GM19193 (cell line): Measurements from ENCODE around the gene TRUB2.

Experiments used
- POLR2A ChIP-seq: IDR thresholded peaks from 4 replicates; pipeline ENCODE4 v1.6.1; 2011; ENCODE audit not compliant: insufficient read depth, insufficient read length; ENCODE audit errors: extremely low read depth

The TRUB2 gene

DNA sequence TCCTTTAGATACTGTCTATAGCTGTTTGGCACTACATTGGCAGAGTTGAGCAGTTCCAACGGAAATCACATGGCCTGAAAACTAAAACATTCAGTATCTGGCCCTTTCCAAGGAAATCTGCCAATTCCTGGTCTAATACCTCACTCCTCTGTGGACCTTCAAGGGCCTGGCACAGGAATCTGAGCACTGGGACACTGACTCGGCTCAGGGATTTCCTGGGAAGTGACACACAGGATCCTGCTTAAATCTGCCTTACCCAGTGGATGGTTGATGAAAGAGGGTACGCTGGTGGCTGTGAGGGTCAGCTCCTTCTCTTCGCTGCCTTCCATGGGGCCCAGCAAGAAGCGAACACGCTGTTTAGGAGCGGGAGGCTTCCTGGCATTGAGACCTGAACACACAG, 904 bp downstream of the TRUB2 start:
- TF ChIP-seq POLR2A: no peak

DNA sequence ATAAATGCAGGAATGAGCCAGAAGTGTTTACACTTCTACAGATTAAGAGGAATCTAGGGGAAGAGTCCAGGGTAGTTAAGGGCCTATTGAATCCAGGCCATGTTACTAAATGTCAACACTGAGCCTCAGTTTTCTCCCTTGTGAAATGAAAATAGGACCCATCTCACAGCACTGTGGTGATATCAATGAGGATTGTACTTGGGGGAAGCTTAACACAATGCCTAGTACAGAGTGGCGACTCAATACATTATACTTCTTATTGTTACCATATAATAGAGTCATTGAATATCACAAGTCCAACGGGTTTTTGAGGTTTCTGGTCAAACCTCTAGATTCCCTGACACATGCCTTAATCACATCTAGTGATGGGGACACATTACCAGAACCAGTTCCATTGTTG, 4.6 kb downstream of the TRUB2 start:
- no peak for TF ChIP-seq POLR2A

DNA sequence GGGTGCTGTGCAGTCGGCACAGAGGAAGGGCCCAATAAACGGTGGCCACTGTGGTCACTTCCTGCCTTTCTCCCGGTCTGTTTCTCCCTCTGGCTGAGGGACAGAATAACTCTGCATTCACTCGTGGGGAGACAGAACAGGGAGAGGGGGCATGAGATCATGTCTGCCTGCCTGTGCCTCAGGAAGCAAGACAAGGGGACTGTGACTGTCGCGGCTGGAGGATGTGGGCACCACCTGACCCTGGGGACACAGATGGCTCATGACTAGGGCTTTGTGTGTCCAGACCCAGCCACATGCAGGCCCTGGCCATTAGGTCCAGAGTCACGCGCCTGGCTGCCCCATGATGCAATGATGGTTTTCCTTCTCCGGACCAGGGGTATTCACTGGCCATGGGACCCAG, 5.8 kb downstream of the TRUB2 start:
- no peak for TF ChIP-seq POLR2A

DNA sequence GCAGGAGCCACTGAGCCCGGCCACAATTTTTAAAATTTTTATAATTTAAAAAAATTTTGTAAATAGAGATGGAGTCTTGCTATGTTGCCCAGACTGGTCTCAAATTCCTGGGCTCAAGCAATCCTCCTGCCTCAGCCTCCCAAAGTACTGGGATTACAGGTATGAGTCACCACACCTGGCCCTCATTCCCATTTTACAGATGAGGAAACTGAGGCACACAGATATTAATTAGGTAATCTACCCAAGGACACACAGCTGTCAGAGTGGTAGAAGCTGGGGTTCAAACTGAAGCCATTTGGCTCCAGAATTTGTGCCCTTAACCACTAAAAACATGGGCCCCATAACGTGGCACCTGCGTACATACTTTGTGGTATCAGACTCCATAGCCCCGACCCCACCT, 7.5 kb downstream of the TRUB2 start:
- no peak for TF ChIP-seq POLR2A

DNA sequence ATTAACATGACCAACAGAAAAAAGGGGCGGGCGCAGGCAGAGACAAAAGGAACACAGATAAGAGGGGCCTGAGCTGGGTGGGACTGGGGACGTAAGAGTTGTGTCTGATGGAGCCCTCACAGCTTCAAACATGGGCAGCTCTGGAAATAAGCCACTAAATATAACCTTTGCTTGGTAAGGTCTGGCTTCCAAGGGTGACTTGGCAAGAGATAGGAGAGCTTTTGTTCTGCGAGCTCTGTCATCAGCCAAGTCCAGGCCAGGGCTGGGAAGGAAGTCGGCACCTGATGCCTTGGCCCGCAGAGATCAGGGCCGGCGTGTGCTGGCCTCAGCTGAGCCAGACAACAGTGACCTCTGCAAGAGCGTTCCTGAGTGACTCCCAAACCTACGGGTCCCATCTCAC, 11.8 kb downstream of the TRUB2 start:
- no peak for TF ChIP-seq POLR2A

DNA sequence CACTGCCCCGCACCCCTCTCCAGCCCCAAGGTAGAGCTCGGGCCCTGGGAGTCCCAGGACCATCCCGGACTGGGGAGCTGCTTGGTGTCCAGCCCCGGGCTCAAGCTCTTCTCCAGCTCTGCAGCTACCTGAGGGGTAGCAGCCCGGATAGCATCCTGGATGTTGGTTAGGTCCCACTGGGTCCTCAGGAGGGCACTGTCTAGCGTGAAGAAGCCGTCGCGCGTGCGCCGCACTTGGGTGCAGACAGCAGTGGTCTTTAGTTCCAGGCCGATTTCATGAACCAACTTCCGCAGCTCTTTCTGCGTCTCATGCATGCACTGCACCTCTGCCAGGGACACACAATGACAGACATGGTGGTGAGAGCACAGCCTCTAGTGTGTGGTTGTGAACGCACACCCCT, 12.7 kb downstream of the TRUB2 start:
- no peak for TF ChIP-seq POLR2A

DNA sequence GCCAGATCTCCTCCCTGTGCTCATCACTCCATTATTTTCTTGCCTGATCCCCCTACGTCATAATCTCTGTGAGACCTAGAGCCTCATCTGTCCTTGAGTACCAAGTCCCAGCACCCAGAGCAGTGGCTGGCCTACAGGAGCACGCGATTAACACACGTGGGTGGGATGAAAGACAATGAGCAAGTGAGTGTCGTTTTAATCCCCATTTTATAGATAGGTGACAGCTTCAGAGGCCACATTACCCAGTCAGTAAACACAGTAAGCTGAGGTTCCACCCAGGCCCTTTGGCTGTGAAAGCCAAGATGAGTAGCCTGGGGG, 17.3 kb downstream of the TRUB2 start:
- no peak for TF ChIP-seq POLR2A

DNA sequence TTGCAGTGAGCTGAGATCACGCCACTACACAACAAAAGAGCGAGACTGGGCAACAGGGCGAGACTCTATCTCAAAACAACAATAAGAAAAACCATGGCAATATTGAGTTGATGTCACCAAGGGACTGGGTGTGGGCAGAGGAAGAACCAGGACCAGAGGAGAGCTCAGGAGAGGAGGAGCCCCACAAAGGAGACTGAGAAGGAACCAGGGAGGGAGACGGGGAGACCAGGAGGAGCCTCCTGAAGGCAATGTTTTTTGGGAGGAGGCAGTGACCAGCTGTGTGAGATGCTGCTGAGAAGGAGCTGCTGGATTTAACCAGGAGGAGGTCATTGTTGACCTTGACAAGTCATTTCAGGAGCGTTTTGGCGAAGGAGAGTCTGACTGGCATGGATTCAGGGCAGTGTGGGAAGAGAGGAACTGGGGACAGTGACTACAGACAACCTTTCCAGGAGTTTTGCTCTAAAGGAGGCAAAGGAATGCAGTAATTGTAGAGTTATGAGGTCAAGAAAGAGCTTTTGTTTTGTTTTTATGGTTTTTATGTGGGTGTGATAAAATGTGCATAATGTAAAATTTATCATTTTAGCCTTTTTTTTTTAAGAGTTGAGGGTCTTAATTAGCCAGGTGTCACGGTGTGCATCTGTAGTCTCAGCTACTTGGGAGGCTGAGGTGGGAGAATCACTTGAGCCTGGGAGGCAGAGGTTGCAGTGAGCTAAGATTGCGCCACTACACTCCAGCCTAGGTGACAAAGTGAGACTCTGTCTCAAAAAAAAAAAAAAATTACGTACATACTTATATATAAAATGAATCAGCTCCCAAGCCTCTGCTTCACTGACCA, 17.9 kb downstream of the TRUB2 start:
- no peak for TF ChIP-seq POLR2A

DNA sequence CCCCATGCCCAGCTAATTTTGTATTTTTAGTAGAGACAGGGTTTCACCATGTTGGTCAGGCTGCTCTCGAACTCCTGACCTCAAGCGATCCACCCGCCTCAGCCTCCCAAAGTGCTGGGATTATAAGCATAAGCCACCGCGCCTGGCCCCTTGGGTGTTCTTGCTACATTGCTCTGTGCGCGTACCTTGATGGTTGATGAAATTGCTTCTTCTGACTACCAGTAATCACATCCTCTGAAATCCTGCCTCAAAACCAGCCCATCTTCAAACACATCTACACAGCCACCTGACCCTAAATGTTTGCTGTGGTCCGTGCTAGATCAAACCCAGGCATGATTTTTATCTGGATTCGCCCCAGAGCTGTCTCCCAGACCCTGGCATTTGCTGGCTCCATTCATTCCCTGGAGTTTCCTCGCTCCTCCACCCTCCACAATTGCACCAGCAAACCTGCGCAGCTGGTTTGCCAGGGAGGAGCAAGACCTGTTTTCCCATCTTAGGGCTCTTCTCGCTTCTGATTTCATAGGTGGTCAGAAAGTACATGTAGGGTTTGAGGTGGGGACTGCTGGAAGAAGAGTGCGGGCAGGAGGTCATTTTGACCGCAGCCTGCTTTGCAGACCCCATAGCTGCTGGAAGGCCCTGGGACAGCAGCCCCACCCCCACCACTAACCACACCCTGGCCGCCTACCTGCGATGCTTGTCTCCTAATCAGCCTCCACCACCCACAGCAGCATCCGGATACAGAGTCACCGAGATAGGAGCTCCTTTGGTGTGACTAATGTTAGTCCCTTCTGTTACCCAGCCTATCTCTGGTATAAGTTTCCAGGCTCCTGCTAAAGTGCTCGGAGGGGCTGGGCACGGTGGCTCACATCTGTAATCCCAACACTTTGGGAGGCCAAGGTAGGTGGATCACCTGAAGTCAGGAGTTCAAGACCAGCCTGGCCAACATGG, 23.4 kb downstream of the TRUB2 start:
- no peak for TF ChIP-seq POLR2A

DNA sequence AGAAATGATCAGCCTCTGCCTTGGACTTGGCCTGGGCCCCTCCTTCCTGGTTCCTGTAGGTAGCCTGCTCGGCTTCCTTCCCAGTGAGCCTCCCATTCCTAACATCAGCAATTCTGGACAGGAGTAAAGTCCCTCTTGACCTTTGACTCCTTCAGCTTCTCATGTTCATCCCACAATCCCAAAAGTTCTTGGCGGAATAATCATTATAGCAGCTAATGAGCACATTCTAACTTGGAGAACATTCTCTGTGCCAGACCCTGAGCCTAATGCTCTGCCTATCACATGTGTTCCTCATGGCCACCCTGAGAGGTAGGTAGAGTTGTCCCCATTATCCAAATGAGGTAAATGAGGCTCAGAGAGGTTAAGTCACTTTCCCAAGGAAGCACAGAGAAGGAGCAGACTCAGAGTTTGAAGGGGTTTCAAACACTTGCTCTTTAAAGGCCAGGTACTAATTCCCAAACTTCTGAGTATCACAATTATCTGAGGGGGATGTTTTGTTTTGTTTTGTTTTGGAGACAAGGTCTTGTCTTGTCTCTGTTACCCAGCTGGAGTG, 24.9 kb downstream of the TRUB2 start:
- no peak for TF ChIP-seq POLR2A

DNA sequence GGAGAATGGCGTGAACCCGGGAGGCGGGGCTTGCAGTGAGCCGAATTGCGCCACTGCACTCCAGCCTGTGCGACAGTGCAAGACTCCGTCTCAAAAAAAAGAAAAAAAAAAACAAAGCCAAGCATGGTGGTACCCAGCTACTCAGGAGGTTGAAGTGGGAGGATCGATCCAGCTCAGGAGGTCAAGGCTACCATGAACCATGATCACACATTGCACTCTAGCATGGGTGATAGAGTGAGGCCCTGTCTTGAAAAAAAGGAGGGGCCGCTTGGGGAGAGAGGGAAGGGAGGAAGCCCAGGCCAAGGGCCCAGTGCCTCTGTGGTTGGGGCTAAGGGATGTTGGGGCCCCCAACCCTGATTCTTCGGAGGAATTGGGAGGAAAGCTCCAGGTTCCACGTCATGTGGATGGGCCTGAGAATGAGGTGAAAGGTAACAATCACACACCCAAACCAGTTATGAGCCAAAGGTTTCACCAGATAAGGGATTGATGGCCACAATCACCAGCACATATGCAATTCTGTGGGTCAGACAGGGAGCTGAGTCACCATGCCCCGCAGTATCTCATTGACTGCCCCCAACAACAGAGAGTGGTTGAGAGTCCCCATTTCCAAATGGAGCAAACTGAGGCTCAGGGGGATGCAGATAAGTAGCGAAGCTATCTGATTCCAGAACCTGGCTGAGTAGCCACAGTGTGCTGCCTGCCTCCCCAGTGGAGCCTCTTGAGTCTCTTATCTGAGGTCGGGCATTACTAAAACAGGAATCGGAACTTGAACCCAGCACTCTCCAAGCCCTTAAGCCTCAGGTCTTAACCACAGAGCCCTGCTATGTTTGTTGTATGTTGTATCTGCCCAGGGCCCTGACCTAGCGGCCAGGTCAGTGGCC, 25.7 kb downstream of the TRUB2 start:
- TF ChIP-seq POLR2A: no peak

DNA sequence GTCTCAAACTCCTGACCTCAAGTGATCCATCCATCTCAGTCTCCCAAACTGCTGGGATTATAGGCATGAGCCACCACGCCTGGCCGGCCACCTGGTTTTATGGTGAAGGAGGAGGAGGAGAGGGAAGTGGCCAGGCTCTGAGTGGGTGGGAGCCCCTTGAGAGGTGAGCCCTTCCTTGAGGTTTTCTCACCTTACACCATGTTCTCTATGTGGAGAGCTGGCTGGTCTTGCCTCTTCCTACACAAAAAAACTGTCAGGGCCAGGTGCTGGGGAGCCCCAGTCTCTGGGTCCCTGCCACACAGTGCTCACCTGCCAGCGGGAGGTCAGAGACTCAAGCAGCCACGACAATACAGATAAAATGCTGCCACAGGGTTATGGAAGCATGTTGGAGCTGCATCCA, 28.1 kb downstream of the TRUB2 start:
- TF ChIP-seq POLR2A: no peak

DNA sequence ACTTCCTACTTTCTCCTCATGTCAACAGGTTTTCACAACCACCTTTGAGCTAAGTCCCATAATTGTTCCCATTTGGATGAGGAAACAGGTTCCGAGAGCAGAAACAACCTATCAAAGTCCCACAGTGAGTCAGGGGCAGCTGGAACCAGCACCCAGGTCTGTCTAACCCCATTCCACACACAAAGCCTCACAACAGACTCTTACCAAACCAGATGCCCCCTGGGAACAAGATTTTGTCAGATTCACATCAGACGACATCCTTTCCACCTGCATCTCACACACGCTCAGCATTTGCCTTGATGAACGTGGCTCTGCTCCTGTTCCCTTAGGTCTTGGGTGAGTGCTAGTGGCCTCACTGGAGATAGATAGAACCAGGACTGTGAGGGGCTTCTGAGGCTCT, 29.2 kb downstream of the TRUB2 start:
- no peak for TF ChIP-seq POLR2A

DNA sequence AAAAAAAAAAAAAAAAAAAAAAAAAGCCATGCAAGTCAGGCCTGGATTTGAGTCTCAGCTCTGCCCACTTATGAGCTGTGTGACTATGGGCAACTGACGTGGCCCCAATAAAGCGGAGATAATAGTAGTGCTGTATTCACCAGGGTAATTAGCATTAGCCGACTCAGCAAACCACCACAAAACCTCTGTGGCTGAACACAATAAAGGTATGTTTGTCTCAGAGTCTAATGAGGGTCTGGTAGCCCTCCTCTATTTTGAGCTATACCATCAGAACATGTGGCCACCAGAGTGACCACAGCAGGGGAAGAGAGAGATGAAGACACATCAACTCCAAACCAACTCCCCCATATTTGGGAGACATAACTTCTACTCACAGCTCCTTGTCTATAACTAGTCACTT, 30.2 kb downstream of the TRUB2 start:
- no peak for TF ChIP-seq POLR2A
